Pancreas (tissue), 10 donors: ENCODE data around the gene ABCB11. TPM values are rescaled to one million over a fixed set of nuclear protein-coding genes. Genes with fewer than 3 reads are reported as not detected.

ENCODE experiments used
- ATAC-seq, 4 donors: fragments of 200-7000 bp; cut with Tn5 transposase; one replicate each; pipeline versions ENCODE4 v1.8.0 to v1.9.1; 2020; ENCODE audit warnings: mild to moderate bottlenecking in 4 of 4, moderate library complexity in 4 of 4
- DNase-seq, 6 donors: peaks; one replicate each; pipeline ENCODE4 v3.0.0-alpha.2; 2020
- FAIRE-seq: peaks from 2 replicates; lab custom pipeline; 2012; peaks lifted over from hg19 to GRCh38; lab: Jason Lieb, UNC
- H3K27ac ChIP-seq, 4 donors: fragments of 200-600 bp; sonication (generic); 1 replicate in 3 of 4; 2 replicates in 1 of 4; pipeline versions ENCODE4 v1.5.0 to v1.8.0; 2020
- H3K27me3 ChIP-seq, 4 donors: fragments of 200-600 bp; one replicate each; pipeline ENCODE4 v1.8.0; 2021
- H3K36me3 ChIP-seq, 3 donors: fragments of 200-600 bp; sonication (generic) in 1 of 3; one replicate each; pipeline versions ENCODE4 v1.5.0 to v1.8.0; 2020 to 2021
- H3K4me1 ChIP-seq, 3 donors: fragments of 200-600 bp; one replicate each; pipeline ENCODE4 v1.8.0; 2021
- H3K4me3 ChIP-seq, 4 donors: fragments of 200-600 bp; sonication (generic) in 2 of 4; one replicate each; pipeline versions ENCODE4 v1.5.0 to v1.8.0; 2020 to 2021
- H3K9me3 ChIP-seq, 4 donors: fragments of 200-600 bp; one replicate each; pipeline ENCODE4 v1.8.0; 2021
- CTCF ChIP-seq, 4 donors: fragments of 200-600 bp; sonication (generic) in 3 of 4; IDR thresholded peaks; one replicate each; pipeline versions ENCODE4 v1.5.0 to v1.8.0; 2021; ENCODE audit warnings: antibody characterized with exemption in 4 of 4
- WGBS, 2 donors: extraction: QIAGEN DNeasy Blood & Tissue Kit; methylation state at CpG; one replicate each; pipeline ENCODE4 v1.1.7; 2013; 5-methylcytosine and 5-hydroxymethylcytosine counted together
- intact Hi-C, 3 donors: fragments of 100-400 bp; cut with DNase I; formaldehyde crosslinking; loops; one replicate each; pipeline versions ENCODE4 v1.11.1 to v1.14.2; 2022
- polyA plus RNA-seq, 2 donors: library from polyadenylated mRNA; stranded (reverse); fragments of 200-250 nt; gene quantifications; one replicate each; pipeline ENCODE4 v1.2.3, GENCODE V29; 2013
- total RNA-seq, 6 donors: library from RNA; stranded (reverse); fragmentation: NEBNext Ultra II Directional in 4 of 6; extraction: Animal tissue kit (Norgen Biotek cat#: 25700) in 4 of 6; gene quantifications; one replicate each; pipeline versions ENCODE4 v1.2.1 to v1.2.4, GENCODE V29; 2021 to 2023
- donor health status: healthy with polysubstance abuse.
- donor health status: DM: no; HTN: no; CAD: no; lungs with moderate emphysema.
- donor health status: DM: no; HTN: no; CAD: no.
- donor health status: control.
- donor health status: control.
- donor health status: Bipolar disorder and iron deficiency.
- donor health status: DM: yes; HTN: yes; CAD: no.
- donor health status: DM: no; HTN: no; CAD: no.
- donor health status: DM: no; HTN: no; CAD: no.
- donor health status: DM: yes; HTN: yes; CAD: no.

Gene ABCB11
- total and polyA plus RNA-seq, 8 donors = 0.02 to 0.12 (median 0.04) TPM; not detected in 2

DNA sequence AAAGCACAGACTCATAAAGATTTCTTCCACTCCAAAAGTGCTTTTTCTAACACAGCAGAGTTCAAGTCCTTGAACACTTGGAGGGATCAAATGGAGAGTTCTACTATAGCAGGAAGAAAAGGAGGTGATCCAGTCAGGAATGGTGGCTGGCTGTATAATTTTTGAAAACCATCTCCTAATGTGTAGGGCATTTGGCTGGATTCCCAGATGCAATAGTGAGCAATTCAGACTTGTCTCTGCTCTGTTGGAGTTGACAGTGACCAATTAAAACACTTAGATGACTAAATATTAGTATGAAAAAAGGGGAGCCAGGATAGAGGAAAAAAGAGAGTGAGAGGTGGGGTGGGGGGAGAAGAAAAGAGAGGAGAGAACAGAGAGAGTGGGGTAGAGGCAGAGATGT, 135.4 kb downstream of the ABCB11 start:
- ATAC-seq (peak in 1 of 4 donors; percentile 29), DNase-seq (no peak), FAIRE-seq (no peak)
- intact Hi-C loops = no loop called here
- H3K9me3 ChIP-seq = no peaks in the 10 kb centered on the region
- H3K4me3 ChIP-seq = no peak overlapping the region
- no peaks in the 10 kb centered on the region for H3K27me3 ChIP-seq
- H3K4me1 ChIP-seq = no peaks in the 10 kb centered on the region
- H3K27ac ChIP-seq = no peak overlapping the region
- no peaks in the 10 kb centered on the region for H3K36me3 ChIP-seq
- no peak for TF ChIP-seq CTCF (IDR thresholded peaks at IDR 0.05)

GRCh38 chr2:168894720-168895119, 136.4 kb downstream of the ABCB11 start:
- intact Hi-C loops = no loop called here
- no peak for FAIRE-seq
- no peaks in the 10 kb centered on the region for H3K4me1 ChIP-seq

GRCh38 chr2:168894101-168894500, 137.0 kb downstream of the ABCB11 start:
- DNase-seq (no peak), ATAC-seq (no peak), FAIRE-seq (no peak)
- no peak for TF ChIP-seq CTCF (IDR thresholded peaks at IDR 0.05)
- WGBS, 2 donors = 83 to 100% methylated on average over 1 of the region's 1 CpG
- Histone ChIP-seq H3K27ac (no peak overlapping the region), H3K4me3 (no peak overlapping the region), H3K27me3 (no peaks in the 10 kb centered on the region), H3K4me1 (no peaks in the 10 kb centered on the region), H3K36me3 (no peaks in the 10 kb centered on the region), H3K9me3 (no peaks in the 10 kb centered on the region)
- intact Hi-C loops = no loop called here

More at GRCh38 chr2:168894720-168895119, 136.4 kb downstream of the ABCB11 start:
- Histone ChIP-seq H3K9me3 (no peaks in the 10 kb centered on the region), H3K36me3 (no peaks in the 10 kb centered on the region), H3K27me3 (no peaks in the 10 kb centered on the region), H3K4me3 (no peak overlapping the region), H3K27ac (no peak overlapping the region)
- DNase-seq (no peak), ATAC-seq (no peak)
- TF ChIP-seq CTCF (IDR thresholded peaks at IDR 0.05) = no peak

DNA sequence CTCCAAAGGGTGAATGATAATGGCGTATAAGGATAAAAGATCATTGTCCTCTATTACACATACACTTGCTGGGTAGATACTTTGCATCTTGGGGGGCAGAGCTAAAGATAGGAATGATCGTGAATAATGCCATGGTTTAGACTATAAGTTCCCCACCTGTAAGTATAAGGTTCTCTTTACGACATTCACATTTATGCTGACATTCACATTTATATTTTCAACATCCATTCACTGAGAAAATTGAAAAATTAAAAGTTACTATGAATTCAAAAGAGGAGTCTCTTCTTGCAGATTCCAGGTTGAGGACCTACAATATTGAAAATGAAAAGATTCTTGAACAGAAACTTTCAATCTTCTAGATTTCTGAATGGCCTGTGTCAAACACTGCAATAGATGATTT, 138.8 kb downstream of the ABCB11 start:
- WGBS, 2 donors = 78 to 87% methylated on average over 3 of the region's 3 CpGs
- H3K4me1 ChIP-seq = no peaks in the 10 kb centered on the region

More for the DNA sequence above, 138.8 kb downstream of the ABCB11 start:
- ATAC-seq (no peak), FAIRE-seq (no peak), DNase-seq (no peak)
- TF ChIP-seq CTCF (IDR thresholded peaks at IDR 0.05) = no peak
- Histone ChIP-seq H3K27me3 (no peaks in the 10 kb centered on the region), H3K9me3 (no peaks in the 10 kb centered on the region), H3K27ac (no peak overlapping the region), H3K36me3 (no peaks in the 10 kb centered on the region), H3K4me3 (no peak overlapping the region)
- intact Hi-C loops = no loop called here
